HEK293 (cell line): ENCODE measurements around the gene EFCAB5.

Experiments used
- CTCF ChIA-PET: fragments of 350-600 bp; formaldehyde crosslinking; extraction: SDS; loops from one replicate; lab custom pipeline; 2021; ENCODE audit warnings: antibody characterized with exemption; lab: Yijun Ruan, JAX
- POLR2A ChIA-PET: fragments of 300-600 bp; formaldehyde crosslinking; extraction: SDS; loops from one replicate; lab custom pipeline; 2020; ENCODE audit warnings: antibody characterized with exemption, inconsistent platforms; lab: Yijun Ruan, JAX
- H3K27ac ChIP-seq: fragments of 200-500 bp; sonication (Bioruptor generic); 2 replicates; pipeline ENCODE4 v1.5.1; 2014; ENCODE audit warnings: low read depth, low read length, control low read depth, inconsistent platforms; ENCODE audit errors: extremely low read depth
- H3K36me3 ChIP-seq, 2 experiments: fragments of 200-500 bp in 1 of 2; sonication (Bioruptor generic) in 1 of 2; 1 replicate in 1 of 2; 2 replicates in 1 of 2; pipeline ENCODE4 v1.5.1; 2014 to 2017; ENCODE audit warnings: inconsistent platforms in 2 of 2, low read length in 2 of 2; ENCODE audit not compliant: control insufficient read depth in 2 of 2, insufficient read depth in 1 of 2
- H3K4me1 ChIP-seq: fragments of 200-500 bp; sonication (Bioruptor generic); 2 replicates; pipeline ENCODE4 v1.5.1; 2014; ENCODE audit warnings: mild to moderate bottlenecking, low read length, inconsistent platforms; ENCODE audit not compliant: control insufficient read depth, insufficient read depth
- H3K4me3 ChIP-seq: 2 replicates; pipeline ENCODE4 v1.5.1; 2011; ENCODE audit warnings: low read depth, mild to moderate bottlenecking, control low read depth, low read length, moderate library complexity
- H3K9me3 ChIP-seq: fragments of 200-500 bp; sonication (Bioruptor generic); 2 replicates; pipeline ENCODE4 v1.5.1; 2014; ENCODE audit warnings: low read depth, low read length, inconsistent platforms; ENCODE audit not compliant: control insufficient read depth, insufficient read depth
- HOXA7 ChIP-seq: sonication (generic); formaldehyde crosslinking; IDR thresholded peaks from 2 replicates; pipeline ENCODE4 v1.8.1; 2022; ENCODE audit warnings: missing genetic modification reagents, borderline replicate concordance
- KLF16 ChIP-seq: fragments of 450-650 bp; formaldehyde crosslinking; IDR thresholded peaks from 2 replicates; pipeline ENCODE4 v1.5.1; 2017; ENCODE audit warnings: missing biosample characterization, missing genetic modification characterization
- PRDM1 ChIP-seq: fragments of 450-650 bp; formaldehyde crosslinking; IDR thresholded peaks from 2 replicates; pipeline ENCODE4; 2016; ENCODE audit warnings: missing biosample characterization, missing genetic modification characterization
- PRDM10 ChIP-seq: fragments of 450-650 bp; formaldehyde crosslinking; IDR thresholded peaks from 2 replicates; pipeline ENCODE4 v1.5.1; 2016; ENCODE audit warnings: missing biosample characterization, missing genetic modification characterization
- SCRT1 ChIP-seq: fragments of 450-650 bp; formaldehyde crosslinking; IDR thresholded peaks from 2 replicates; pipeline ENCODE4 v1.5.1; 2016; ENCODE audit warnings: missing biosample characterization, missing genetic modification characterization, borderline replicate concordance
- SCRT2 ChIP-seq: fragments of 450-650 bp; formaldehyde crosslinking; IDR thresholded peaks from 2 replicates; pipeline ENCODE4 v1.5.1; 2016; ENCODE audit warnings: missing biosample characterization, missing genetic modification characterization
- ZNF10 ChIP-seq: fragments of 450-650 bp; formaldehyde crosslinking; IDR thresholded peaks from 2 replicates; pipeline ENCODE4 v1.5.1; 2017; ENCODE audit warnings: missing biosample characterization, missing genetic modification characterization
- ZNF121 ChIP-seq: fragments of 450-650 bp; formaldehyde crosslinking; IDR thresholded peaks from 2 replicates; pipeline ENCODE4 v1.5.1; 2016; ENCODE audit warnings: missing biosample characterization, missing genetic modification characterization
- ZNF248 ChIP-seq: fragments of 450-650 bp; formaldehyde crosslinking; IDR thresholded peaks from 2 replicates; pipeline ENCODE4 v1.5.1; 2017; ENCODE audit warnings: missing biosample characterization, missing genetic modification characterization
- ZNF266 ChIP-seq: fragments of 450-650 bp; formaldehyde crosslinking; IDR thresholded peaks from 2 replicates; pipeline ENCODE4 v1.5.1; 2016; ENCODE audit warnings: missing biosample characterization, missing genetic modification characterization, low read depth
- ZNF302 ChIP-seq: fragments of 450-650 bp; formaldehyde crosslinking; IDR thresholded peaks from 2 replicates; pipeline ENCODE4 v1.5.1; 2016; ENCODE audit warnings: missing biosample characterization, missing genetic modification characterization, low read depth
- ZNF354C ChIP-seq: fragments of 450-650 bp; formaldehyde crosslinking; IDR thresholded peaks from 2 replicates; pipeline ENCODE4 v1.5.1; 2016; ENCODE audit warnings: missing biosample characterization, missing genetic modification characterization, low read depth, borderline replicate concordance
- ZNF837 ChIP-seq: fragments of 450-650 bp; formaldehyde crosslinking; IDR thresholded peaks from 2 replicates; pipeline ENCODE4 v1.5.1; 2016; ENCODE audit warnings: missing biosample characterization, missing genetic modification characterization
- TF ChIP-seq, protein P1 (sequence below): fragments of 450-650 bp; formaldehyde crosslinking; IDR thresholded peaks from 2 replicates; pipeline ENCODE4 v1.5.1; 2016; ENCODE audit warnings: missing biosample characterization, missing genetic modification characterization

Gene EFCAB5

GRCh38 chr17:30148376-30148775 lies 206.9 kb downstream of the EFCAB5 start (continued):
- no peak for TF ChIP-seq KLF16 (tag by site-specific recombination)
- TF ChIP-seq PRDM10 (tag by site-specific recombination): no peak
- TF ChIP-seq ZNF266 (tag by site-specific recombination): no peak
- no peak for TF ChIP-seq ZNF837 (tag by site-specific recombination)
- no peak for TF ChIP-seq ZNF248
- TF ChIP-seq ZNF10 (tag by site-specific recombination): no peak
- TF ChIP-seq, all 188 proteins: peak for 0

- TF ChIP-seq, protein P1, sequence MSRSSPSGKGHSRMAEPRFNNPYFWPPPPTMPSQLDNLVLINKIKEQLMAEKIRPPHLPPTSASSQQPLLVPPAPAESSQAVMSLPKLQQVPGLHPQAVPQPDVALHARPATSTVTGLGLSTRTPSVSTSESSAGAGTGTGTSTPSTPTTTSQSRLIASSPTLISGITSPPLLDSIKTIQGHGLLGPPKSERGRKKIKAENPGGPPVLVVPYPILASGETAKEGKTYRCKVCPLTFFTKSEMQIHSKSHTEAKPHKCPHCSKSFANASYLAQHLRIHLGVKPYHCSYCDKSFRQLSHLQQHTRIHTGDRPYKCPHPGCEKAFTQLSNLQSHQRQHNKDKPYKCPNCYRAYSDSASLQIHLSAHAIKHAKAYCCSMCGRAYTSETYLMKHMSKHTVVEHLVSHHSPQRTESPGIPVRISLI (tag by site-specific recombination): 0 out of 2 replicates have a peak, but pooled peaks have one; percentile 26
- no peak for TF ChIP-seq ZNF302 (tag by site-specific recombination)
- peak; percentile 30; the same call in 1 of the 2 replicates for TF ChIP-seq PRDM1
- TF ChIP-seq ZNF354C: no peak
Measured at GRCh38 chr17:30151471-30151870, 210.0 kb downstream of the EFCAB5 start.

DNA sequence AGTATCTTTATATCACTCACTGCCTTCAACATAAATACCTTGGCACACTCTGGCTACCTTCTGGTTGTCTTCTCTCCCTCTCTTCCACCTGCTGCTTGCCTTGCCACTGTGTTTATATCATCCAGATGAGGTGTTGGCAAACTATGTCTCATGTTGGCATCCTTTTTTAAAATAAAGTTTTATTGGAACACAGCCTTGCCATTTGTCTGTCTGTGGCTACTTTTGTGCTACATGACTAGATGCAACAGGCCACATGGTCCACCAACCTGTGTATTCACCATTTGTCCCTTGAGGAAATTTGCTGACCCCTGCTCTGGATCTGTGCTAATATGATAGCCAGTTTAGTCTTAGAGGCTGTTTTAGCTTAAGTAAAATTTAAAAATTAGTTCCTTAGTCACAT lies 212.0 kb downstream of the EFCAB5 start:
- CTCF ChIA-PET: no interaction called here
- Histone ChIP-seq H3K36me3 (peaks cover 26 to 47% of the 10 kb centered on the region in 2 experiments), H3K27ac (no peak overlapping the region), H3K9me3 (no peaks in the 10 kb centered on the region), H3K4me1 (no peaks in the 10 kb centered on the region), H3K4me3 (no peak overlapping the region)
- TF ChIP-seq SCRT1 (tag by site-specific recombination) (peak; percentile 67), SCRT2 (tag by site-specific recombination) (peak; percentile 58), HOXA7 (CRISPR knock-in tag) (no peak)
- POLR2A ChIA-PET: no interaction called here

More at GRCh38 chr17:30151471-30151870, 210.0 kb downstream of the EFCAB5 start:
- Histone ChIP-seq H3K4me3 (no peak overlapping the region), H3K27ac (no peak overlapping the region), H3K36me3 (peaks cover 13 to 31% of the 10 kb centered on the region in 2 experiments), H3K9me3 (no peaks in the 10 kb centered on the region), H3K4me1 (no peaks in the 10 kb centered on the region)
- ChIA-PET POLR2A (interaction anchor here (0.8 kb wide), 1 partner anchor 12 kb away, joined by 4 read pairs; no protein-coding TSS in a partner anchor), CTCF (interaction anchor here (1.2 kb wide), 1 partner anchor 9 kb away, joined by 4 read pairs; no protein-coding TSS in a partner anchor)

GRCh38 chr17:30155389-30155788 lies 214.0 kb downstream of the EFCAB5 start:
- Histone ChIP-seq H3K4me1 (no peaks in the 10 kb centered on the region), H3K9me3 (no peaks in the 10 kb centered on the region), H3K4me3 (no peak overlapping the region), H3K27ac (no peak overlapping the region), H3K36me3 (peaks cover 34 to 57% of the 10 kb centered on the region in 2 experiments)
- POLR2A ChIA-PET: no interaction called here
- CTCF ChIA-PET: interaction anchor here (0.6 kb wide), 1 partner anchor 516 kb away, joined by 3 read pairs; no protein-coding TSS in a partner anchor
- TF ChIP-seq PRDM10 (tag by site-specific recombination) (no peak), ZNF121 (tag by site-specific recombination) (peak; percentile 84)
